Effector CD4-positive, alpha-beta T cell (primary cell): ENCODE data around the gene PTMA.
"Not testable (repeated sequence)": the region's sequence is repeated elsewhere in the genome, so short reads cannot be mapped to it uniquely, and the experiment has no call there.

ENCODE experiments used
- DNase-seq: peaks from one replicate; pipeline ENCODE4 v3.0.0-alpha.2; 2020

Gene PTMA

DNA sequence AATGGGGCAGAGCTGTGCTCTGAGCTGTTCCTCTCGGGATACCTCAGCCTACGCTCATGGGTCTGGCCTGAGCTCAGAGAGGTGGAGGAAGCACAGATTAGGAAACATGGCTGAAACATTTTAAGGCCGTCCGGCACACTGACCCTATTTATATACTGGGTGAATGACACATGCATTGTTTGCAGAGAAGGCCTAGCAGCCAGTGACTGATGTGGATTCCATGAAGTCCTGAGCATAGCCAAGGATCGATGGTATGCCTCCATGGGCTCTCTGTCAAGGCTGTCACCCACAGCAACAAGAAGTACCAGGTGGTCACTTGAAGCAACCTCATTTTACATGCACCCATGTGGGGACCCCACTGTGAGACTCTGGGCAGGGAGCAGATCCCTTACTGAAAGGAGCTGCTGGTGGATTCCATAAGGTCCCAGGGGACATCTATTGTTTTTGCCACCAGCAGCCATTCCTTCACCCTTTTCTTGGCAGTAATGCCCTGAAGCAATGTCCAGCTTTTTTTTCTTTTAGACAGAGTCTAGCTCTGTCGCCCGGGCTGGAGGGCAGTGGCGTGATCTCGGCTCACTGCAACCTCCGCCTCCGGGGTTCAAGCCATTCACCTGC lies 8.4 kb downstream of the PTMA start:
- DNase-seq = no peak

DNA sequence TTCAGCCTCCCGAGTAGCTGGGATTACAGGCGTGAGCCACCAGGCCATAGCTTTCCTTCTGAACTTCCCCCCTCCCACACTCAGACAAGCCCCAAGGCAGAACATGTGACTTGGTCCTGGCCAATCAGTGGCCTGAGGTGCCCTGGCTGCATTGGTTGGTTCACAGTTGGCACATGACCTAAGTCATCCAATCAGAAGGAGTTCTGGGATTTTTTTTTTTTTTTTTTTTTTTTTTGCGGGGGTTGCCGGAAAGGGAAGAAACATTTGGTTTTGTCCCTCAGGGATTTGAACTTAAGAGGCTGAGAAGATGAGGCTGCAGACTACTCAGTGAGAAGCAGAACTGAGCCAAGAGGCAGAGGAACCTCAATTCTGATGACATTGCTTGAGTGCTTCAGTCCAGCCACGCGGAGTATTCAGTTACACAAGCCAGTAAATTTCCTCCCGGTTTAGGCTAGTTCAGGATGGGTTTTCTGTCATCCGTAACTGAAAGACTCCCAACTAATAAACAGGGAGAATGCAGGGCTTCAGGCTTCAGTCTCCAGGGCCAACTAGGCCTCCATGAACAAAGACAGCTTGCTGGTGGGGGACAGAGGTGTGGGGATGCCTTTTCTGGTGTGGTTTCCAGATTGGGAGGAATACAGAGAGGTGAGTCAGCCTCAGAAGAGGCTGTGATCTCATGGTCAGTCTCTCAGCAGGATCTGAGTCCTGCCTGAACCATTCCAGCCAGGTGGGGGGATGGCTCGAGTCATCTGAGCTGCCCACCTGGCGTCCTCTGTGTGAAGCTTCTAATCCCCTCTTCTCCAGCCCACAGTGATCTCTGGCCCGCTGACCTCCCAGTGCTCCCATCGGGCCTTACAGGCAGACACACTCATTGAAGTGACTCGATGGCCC lies 9.2 kb downstream of the PTMA start:
- DNase-seq = no peak

DNA sequence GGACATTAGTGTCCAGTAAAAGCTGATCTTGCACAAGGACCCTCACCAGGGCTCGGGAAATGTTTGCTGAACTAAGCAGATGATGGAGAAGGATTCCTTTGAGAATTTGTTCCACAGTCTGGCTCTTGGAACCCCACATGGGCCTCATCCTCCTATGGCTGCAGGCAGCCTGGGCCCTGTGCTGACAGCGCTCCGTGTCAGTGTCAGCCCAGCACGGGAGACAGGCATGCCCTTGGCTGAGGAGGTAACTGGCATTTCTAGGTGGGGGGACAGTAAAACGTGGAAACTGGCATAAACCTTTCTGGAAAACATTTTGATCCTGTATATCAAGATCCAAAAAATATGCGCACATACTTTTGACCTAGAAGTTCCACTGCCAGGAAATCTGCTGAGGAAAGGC lies 10.5 kb downstream of the PTMA start:
- DNase-seq = no peak

DNA sequence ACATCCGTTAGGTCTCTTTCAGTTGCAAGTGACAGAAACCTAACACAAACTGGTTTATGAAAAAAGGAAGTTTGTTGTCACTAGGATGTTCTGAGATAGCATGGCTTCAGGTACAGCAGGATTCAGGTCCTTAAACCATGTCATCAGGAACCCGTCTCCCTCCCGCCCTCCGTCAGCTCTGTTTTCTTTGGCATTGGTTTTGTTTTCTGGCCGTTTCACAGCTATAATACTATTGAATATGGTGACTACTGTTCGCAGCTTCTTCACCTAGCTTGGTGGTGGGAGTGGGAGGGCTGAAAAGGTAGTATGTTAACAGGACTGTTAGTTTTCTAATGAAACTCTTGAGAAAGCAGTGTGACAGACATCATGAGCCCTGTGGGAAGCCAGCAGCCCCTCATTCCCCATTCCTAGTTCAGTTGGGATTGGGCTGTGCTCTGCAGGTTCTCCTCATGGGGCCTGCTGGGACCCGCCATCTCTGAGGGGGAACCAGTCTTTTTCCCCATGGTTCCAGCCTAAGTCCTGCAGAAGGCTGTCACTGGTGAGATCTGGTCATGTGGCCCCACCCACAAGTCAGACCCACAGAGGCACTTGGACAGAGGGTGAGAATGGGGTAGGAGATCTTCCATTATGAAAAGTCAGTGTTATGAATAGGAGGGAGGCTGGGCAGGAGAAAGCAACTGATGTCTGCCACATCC lies 12.1 kb downstream of the PTMA start:
- DNase-seq = no peak

DNA sequence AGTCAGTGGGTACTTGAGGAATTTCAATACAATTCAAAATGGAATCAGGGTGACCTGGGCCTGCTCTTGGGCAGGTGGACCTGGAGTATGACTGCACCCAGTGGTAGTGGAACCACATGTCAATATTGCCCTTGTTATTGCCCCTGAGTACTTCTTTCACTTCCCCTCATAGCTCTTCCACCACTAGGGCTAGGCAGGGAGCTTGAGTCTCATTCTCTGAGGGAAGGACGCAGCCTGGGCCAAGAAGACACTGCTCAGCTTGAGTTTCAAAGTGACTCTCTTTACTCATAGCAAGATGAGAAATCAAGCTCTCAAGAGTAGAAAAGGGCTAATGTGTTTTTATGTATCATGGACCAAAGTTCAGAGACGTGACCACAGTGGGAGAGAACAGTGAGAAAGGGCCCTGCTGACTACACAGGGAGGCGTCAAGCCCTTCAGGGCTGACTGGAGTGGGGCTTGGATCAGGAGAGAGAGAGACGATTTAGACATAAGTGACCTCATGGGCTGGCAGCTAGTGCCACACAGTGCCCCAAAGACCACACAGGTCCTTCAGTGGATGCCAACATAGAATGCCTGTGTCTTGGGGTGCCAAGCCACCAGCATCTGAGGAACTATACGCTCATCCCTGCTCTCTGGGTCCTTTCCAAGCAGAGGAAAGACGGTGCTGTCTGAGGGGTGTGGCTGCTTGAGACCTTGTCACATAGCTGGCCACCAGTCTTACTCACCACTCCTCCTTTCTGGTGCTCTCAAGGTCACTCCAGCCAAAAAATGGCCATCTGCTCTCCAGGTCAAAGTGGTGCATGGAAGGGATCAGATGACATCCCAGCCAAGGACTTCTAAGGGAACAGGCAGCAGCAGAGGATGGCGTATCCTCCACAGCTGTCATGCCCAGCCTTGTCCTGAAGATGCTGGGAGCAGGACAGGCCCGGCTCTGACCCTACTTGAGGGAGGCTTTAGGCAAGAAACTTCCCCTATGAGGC lies 13.0 kb downstream of the PTMA start:
- no peak for DNase-seq

- no peak for DNase-seq
These were observed 14.5 kb downstream of the PTMA start for GRCh38 chr2:231722721-231723307.

- DNase-seq = no peak
These were observed 17.2 kb downstream of the PTMA start for GRCh38 chr2:231725476-231725875.

DNA sequence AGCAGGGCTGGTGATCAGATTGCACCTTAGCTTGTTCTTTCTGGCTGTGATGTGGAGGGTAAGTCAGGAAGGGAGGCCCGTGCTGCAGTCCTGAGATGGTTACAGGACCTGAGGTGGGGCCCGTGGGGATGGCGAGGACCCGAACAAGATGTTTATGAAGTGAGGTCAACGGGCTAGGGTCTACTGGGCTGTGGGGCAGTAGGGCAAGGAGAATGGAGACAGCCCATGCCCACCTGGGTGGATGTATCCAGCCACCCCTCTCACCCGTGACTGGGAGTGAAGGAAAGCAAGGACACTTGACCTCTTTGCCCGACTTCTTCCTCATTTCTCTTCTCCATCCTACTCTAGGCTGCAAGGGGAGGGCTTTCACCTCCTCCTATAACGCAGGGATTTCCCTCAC lies 18.0 kb downstream of the PTMA start:
- DNase-seq = no peak

- DNase-seq = no peak
These were observed 19.3 kb downstream of the PTMA start for GRCh38 chr2:231727621-231728020.

DNA sequence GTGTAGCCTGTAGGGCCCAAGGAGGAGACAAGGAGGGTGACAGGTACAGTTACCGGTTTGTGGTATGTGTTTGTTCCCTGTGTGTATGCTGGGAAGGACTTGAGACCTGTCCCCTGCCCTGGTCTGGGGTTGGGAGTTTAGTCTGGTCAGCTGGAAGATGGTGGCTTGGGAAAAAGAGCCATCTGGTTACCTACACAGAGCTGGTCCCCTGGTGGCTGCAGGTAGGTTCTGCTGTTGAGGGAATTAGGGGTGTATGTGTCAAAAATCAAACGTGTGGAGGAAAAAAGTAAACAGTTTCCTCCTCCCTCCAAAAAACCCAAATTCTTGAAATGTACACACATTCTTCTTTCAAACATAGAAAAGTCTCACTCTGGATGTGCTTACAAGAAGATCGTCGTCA lies 24.3 kb downstream of the PTMA start:
- no peak for DNase-seq

- DNase-seq = no peak
These were observed 29.4 kb downstream of the PTMA start for GRCh38 chr2:231737761-231738160.

DNA sequence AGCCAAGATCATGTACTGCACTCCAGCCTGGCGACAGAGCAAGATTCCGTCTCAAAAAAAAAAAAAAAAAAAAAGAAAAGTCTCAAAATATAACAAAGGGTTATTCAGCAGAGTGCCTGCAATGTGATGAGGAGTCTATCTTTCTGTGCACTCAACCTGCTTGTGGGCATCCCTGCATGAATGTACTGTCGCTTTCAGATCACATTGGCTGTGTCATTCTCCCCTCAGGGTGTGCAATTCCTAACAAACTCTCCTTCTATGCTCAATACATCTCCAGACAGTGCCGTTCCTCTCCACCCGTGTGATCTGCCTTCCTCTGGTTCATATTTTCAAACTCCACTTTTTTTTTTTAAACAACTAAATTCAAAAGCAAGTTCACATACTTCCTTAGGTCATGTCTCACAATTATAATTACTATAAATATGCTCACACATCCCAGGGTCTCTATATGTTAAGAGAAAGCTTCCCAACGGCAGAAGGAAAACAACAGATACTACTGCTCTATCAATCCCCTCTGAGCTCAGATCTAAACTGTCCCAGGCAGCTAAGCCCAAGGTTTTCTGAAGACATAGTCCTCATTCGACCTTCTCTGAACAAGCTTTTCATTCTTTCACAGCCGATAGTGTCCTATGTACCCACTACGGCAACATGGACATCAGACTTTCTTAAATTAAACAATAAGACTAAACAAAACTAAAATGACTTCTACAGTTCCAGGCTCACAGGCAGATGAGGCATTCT lies 35.2 kb downstream of the PTMA start:
- DNase-seq = no peak

DNA sequence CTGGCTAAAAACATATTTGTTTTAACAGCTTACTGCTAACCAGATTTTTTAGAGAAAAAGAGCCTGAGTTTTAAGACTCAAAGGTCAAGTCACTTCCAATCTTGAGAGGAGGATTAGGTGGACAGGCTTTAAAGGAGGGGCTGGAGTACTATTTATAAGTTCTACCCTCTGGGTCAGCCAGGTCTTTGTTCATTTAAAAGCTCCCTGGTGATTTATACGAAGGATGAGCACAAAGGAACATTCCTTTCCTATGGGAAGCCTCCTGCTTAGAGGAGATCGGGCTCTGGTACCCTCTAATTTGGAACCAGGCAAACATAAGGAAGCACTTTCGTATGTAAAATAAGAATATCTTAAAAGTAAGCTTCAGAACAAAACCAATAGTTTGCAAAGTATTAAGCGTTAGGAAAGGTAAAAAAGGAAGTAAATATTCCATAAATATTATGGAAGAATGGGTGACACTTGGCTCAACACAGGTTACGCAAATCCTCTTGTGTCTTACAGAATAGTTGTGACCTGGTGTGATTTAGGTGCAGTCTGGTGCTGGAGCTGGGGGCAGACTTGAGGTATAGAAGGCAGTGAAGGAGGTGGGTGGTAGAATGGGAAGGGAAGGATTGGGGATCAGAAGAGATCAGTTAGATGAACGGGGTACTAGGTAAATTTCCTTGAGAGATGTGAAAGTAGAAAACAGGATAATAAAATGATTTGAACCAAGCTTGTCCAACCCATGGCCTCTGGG lies 37.1 kb downstream of the PTMA start:
- no peak for DNase-seq

- DNase-seq = not testable (repeated sequence)
These were observed 40.0 kb downstream of the PTMA start for GRCh38 chr2:231748153-231748896.

GRCh38 chr2:231749016-231749415 lies 40.7 kb downstream of the PTMA start:
- DNase-seq = not testable (repeated sequence)

DNA sequence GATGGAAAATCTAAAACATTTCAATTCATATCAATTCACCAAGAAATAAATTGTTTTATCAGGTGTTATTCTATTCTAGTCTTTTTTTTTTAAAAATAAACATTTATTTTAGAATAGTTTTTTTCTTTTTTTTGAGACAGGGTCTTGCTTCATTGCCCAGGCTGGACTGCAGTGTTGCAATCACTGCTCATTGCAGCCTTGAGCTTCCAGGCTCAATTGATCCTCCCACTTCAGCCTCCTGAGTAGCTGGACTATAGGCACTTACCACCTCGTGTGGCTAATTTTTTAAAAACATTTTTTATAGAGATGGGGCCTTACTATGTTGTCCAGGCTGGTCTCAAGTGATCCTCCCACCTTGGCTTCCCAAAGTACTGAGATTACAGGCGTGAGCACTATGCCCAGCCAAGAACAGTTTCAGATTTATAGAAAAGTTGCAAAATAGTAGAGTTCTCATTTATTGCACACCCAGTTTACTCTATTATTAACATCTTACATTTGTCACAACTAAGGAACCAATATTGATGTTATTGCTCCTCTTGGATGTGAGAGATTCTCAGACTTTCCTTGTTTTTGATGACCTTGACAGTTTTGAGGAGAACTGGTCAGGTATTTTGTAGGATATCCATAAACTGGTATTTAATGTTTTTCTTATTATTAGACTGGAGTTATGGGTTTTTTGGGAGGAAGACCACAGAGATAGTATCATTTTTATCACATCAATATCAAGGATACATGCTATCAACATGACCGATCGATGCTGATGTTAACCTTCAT lies 42.9 kb downstream of the PTMA start:
- DNase-seq = no peak

DNA sequence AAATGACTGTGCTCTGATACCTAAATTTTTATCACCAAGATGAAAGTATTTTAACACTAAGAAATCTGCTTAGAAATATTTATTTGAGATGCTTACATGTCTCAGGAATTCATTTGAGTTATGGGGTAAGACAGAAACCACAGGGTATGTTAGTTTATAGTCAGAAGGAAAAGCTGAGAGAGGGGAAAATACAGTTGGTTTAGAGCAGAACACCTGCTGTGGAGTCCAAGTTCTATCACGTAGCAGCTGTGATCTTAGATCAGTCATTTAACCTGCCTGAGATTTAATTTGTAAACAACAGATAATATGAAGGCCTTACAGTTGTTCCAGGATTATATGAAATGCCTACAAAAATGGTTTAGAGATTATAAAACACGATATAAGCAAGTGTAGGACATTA lies 43.7 kb downstream of the PTMA start:
- DNase-seq = no peak

- no peak for DNase-seq
These were observed 53.4 kb downstream of the PTMA start for GRCh38 chr2:231761735-231762134.
